ENCODE results near the gene CCKAR.

Gene CCKAR

GRCh38 chr4:26450418-26450817 lies 39.9 kb downstream of the CCKAR start:
- no peak overlapping the region for H3K4me3 ChIP-seq (ENCODE audit: insufficient read depth in 1 of 2, low read depth in 1 of 2, low read length in 2 of 2)
- no peak overlapping the region for H2AFZ ChIP-seq (ENCODE audit: low read depth, low read length)
- H3K9ac ChIP-seq (ENCODE audit: low read length), result no peak overlapping the region
- H3K36me3 ChIP-seq (ENCODE audit: control insufficient read depth in 1 of 2, insufficient read depth in 2 of 2, low read depth in 1 of 2, low read length in 2 of 2), result no peaks in the 10 kb centered on the region
- peaks cover 10% of the 10 kb centered on the region for H3K9me3 ChIP-seq (ENCODE audit: control insufficient read depth, low read length)
- no peaks in the 10 kb centered on the region for H3K4me1 ChIP-seq (ENCODE audit: control insufficient read depth, insufficient read depth, low read depth, low read length)
- H3K27ac ChIP-seq (ENCODE audit: low read length, poor library complexity, severe bottlenecking), result no peak overlapping the region
- no peak for DNase-seq
- WGBS, result 83% methylated on average over 5 of the region's 5 CpGs
- H3K79me1 ChIP-seq (replicated peaks; ENCODE audit: low read length, poor library complexity, severe bottlenecking), result no peaks in the 10 kb centered on the region
- no peak overlapping the region for H3K4me2 ChIP-seq (ENCODE audit: low read length, poor library complexity, severe bottlenecking)
- H3K4ac ChIP-seq (ENCODE audit: low read depth in 1 of 2, low read length in 2 of 2), result no peak overlapping the region
- no peak overlapping the region for H2BK12ac ChIP-seq (ENCODE audit: low read length in 2 of 2)
- no peak overlapping the region for H2BK5ac ChIP-seq (ENCODE audit: low read depth, low read length, poor library complexity, severe bottlenecking)
- no peak overlapping the region for H3K14ac ChIP-seq (ENCODE audit: low read length in 2 of 2)
- no peak overlapping the region for H2BK120ac ChIP-seq (ENCODE audit: low read depth, low read length)
- no peak overlapping the region for H3K23ac ChIP-seq (ENCODE audit: low read length in 2 of 2)
- H3K18ac ChIP-seq (ENCODE audit: low read depth in 1 of 2, low read length in 2 of 2), result no peak overlapping the region
- H4K91ac ChIP-seq (ENCODE audit: low read length), result no peak overlapping the region
- no peak overlapping the region for H4K8ac ChIP-seq (ENCODE audit: low read length)
- H3K27me3 ChIP-seq (ENCODE audit: control insufficient read depth in 1 of 2, insufficient read depth in 1 of 2, low read length in 2 of 2), result no peaks in the 10 kb centered on the region
- H2BK15ac ChIP-seq (ENCODE audit: low read depth, poor library complexity, severe bottlenecking), result no peak overlapping the region
- no peak overlapping the region for H2AK5ac ChIP-seq (ENCODE audit: low read length, severe bottlenecking)

- Histone ChIP-seq H3K9me3 (ENCODE audit: control insufficient read depth, low read length) (no peaks in the 10 kb centered on the region), H3K36me3 (ENCODE audit: control insufficient read depth in 1 of 2, insufficient read depth in 2 of 2, low read depth in 1 of 2, low read length in 2 of 2) (no peaks in the 10 kb centered on the region), H3K27ac (ENCODE audit: low read length, poor library complexity, severe bottlenecking) (no peak overlapping the region), H2AFZ (ENCODE audit: low read depth, low read length) (no peak overlapping the region), H3K79me1 (replicated peaks; ENCODE audit: low read length, poor library complexity, severe bottlenecking) (no peaks in the 10 kb centered on the region), H3K14ac (ENCODE audit: low read length in 2 of 2) (no peak overlapping the region), H3K9ac (ENCODE audit: low read length) (no peak overlapping the region), H3K4me3 (ENCODE audit: insufficient read depth in 1 of 2, low read depth in 1 of 2, low read length in 2 of 2) (no peak overlapping the region), H2BK5ac (ENCODE audit: low read depth, low read length, poor library complexity, severe bottlenecking) (no peak overlapping the region), H2AK5ac (ENCODE audit: low read length, severe bottlenecking) (no peak overlapping the region), H3K4ac (ENCODE audit: low read depth in 1 of 2, low read length in 2 of 2) (no peak overlapping the region), H3K27me3 (ENCODE audit: control insufficient read depth in 1 of 2, insufficient read depth in 1 of 2, low read length in 2 of 2) (no peaks in the 10 kb centered on the region), H3K18ac (ENCODE audit: low read depth in 1 of 2, low read length in 2 of 2) (no peak overlapping the region), H4K8ac (ENCODE audit: low read length) (no peak overlapping the region), H3K23ac (ENCODE audit: low read length in 2 of 2) (no peak overlapping the region), H3K4me1 (ENCODE audit: control insufficient read depth, insufficient read depth, low read depth, low read length) (no peaks in the 10 kb centered on the region), H2BK15ac (ENCODE audit: low read depth, poor library complexity, severe bottlenecking) (no peak overlapping the region), H2BK120ac (ENCODE audit: low read depth, low read length) (no peak overlapping the region), H2BK12ac (ENCODE audit: low read length in 2 of 2) (no peak overlapping the region), H3K4me2 (ENCODE audit: low read length, poor library complexity, severe bottlenecking) (no peak overlapping the region), H4K91ac (ENCODE audit: low read length) (no peak overlapping the region)
- 97% methylated on average over 6 of the region's 8 CpGs for WGBS
- no peak for DNase-seq
Observed at GRCh38 chr4:26447378-26447777, 42.9 kb downstream of the CCKAR start.

- Histone ChIP-seq H4K8ac (ENCODE audit: low read length) (no peak overlapping the region), H3K4me3 (ENCODE audit: insufficient read depth in 1 of 2, low read depth in 1 of 2, low read length in 2 of 2) (no peak overlapping the region), H3K27ac (ENCODE audit: low read length, poor library complexity, severe bottlenecking) (no peak overlapping the region), H3K27me3 (ENCODE audit: control insufficient read depth in 1 of 2, insufficient read depth in 1 of 2, low read length in 2 of 2) (no peaks in the 10 kb centered on the region), H3K4me1 (ENCODE audit: control insufficient read depth, insufficient read depth, low read depth, low read length) (peaks cover 4% of the 10 kb centered on the region), H3K4me2 (ENCODE audit: low read length, poor library complexity, severe bottlenecking) (no peak overlapping the region), H3K18ac (ENCODE audit: low read depth in 1 of 2, low read length in 2 of 2) (no peak overlapping the region), H3K4ac (ENCODE audit: low read depth in 1 of 2, low read length in 2 of 2) (no peak overlapping the region), H2BK5ac (ENCODE audit: low read depth, low read length, poor library complexity, severe bottlenecking) (no peak overlapping the region), H2BK15ac (ENCODE audit: low read depth, poor library complexity, severe bottlenecking) (no peak overlapping the region), H2AFZ (ENCODE audit: low read depth, low read length) (no peak overlapping the region), H3K14ac (ENCODE audit: low read length in 2 of 2) (no peak overlapping the region), H3K9ac (ENCODE audit: low read length) (no peak overlapping the region), H2BK12ac (ENCODE audit: low read length in 2 of 2) (no peak overlapping the region), H3K36me3 (ENCODE audit: control insufficient read depth in 1 of 2, insufficient read depth in 2 of 2, low read depth in 1 of 2, low read length in 2 of 2) (peaks cover 9 to 54% of the 10 kb centered on the region in 2 experiments), H2BK120ac (ENCODE audit: low read depth, low read length) (no peak overlapping the region), H3K23ac (ENCODE audit: low read length in 2 of 2) (no peak overlapping the region), H4K91ac (ENCODE audit: low read length) (no peak overlapping the region), H3K79me1 (replicated peaks; ENCODE audit: low read length, poor library complexity, severe bottlenecking) (no peaks in the 10 kb centered on the region), H3K9me3 (ENCODE audit: control insufficient read depth, low read length) (no peaks in the 10 kb centered on the region), H2AK5ac (ENCODE audit: low read length, severe bottlenecking) (no peak overlapping the region)
- DNase-seq, result no peak
- 97% methylated on average over 4 of the region's 5 CpGs for WGBS
Observed at GRCh38 chr4:26441771-26442170, 48.5 kb downstream of the CCKAR start.

- Histone ChIP-seq H2BK12ac (ENCODE audit: low read length in 2 of 2) (no peak overlapping the region), H4K8ac (ENCODE audit: low read length) (no peak overlapping the region), H3K4me2 (ENCODE audit: low read length, poor library complexity, severe bottlenecking) (no peak overlapping the region), H3K9ac (ENCODE audit: low read length) (no peak overlapping the region), H3K23ac (ENCODE audit: low read length in 2 of 2) (no peak overlapping the region), H3K27me3 (ENCODE audit: control insufficient read depth in 1 of 2, insufficient read depth in 1 of 2, low read length in 2 of 2) (no peaks in the 10 kb centered on the region), H3K4me1 (ENCODE audit: control insufficient read depth, insufficient read depth, low read depth, low read length) (peaks cover 4% of the 10 kb centered on the region), H2BK120ac (ENCODE audit: low read depth, low read length) (no peak overlapping the region), H3K27ac (ENCODE audit: low read length, poor library complexity, severe bottlenecking) (no peak overlapping the region), H4K91ac (ENCODE audit: low read length) (no peak overlapping the region), H3K4me3 (ENCODE audit: insufficient read depth in 1 of 2, low read depth in 1 of 2, low read length in 2 of 2) (no peak overlapping the region), H2AK5ac (ENCODE audit: low read length, severe bottlenecking) (no peak overlapping the region), H3K36me3 (ENCODE audit: control insufficient read depth in 1 of 2, insufficient read depth in 2 of 2, low read depth in 1 of 2, low read length in 2 of 2) (peaks cover 9 to 61% of the 10 kb centered on the region in 2 experiments), H2AFZ (ENCODE audit: low read depth, low read length) (no peak overlapping the region), H3K79me1 (replicated peaks; ENCODE audit: low read length, poor library complexity, severe bottlenecking) (no peaks in the 10 kb centered on the region), H3K4ac (ENCODE audit: low read depth in 1 of 2, low read length in 2 of 2) (no peak overlapping the region), H2BK5ac (ENCODE audit: low read depth, low read length, poor library complexity, severe bottlenecking) (no peak overlapping the region), H2BK15ac (ENCODE audit: low read depth, poor library complexity, severe bottlenecking) (no peak overlapping the region), H3K9me3 (ENCODE audit: control insufficient read depth, low read length) (no peaks in the 10 kb centered on the region), H3K14ac (ENCODE audit: low read length in 2 of 2) (no peak overlapping the region), H3K18ac (ENCODE audit: low read depth in 1 of 2, low read length in 2 of 2) (no peak overlapping the region)
- no peak for DNase-seq
- 81% methylated on average over 5 of the region's 7 CpGs for WGBS
Observed at GRCh38 chr4:26441102-26441501, 49.2 kb downstream of the CCKAR start.
